Heart right ventricle (tissue), 16 donors: Measurements from ENCODE around the gene MTCL1. TPM values are rescaled to one million over a fixed set of nuclear protein-coding genes. Genes with fewer than 3 reads are reported as not detected.
"Not testable (repeated sequence)": the region's sequence is repeated elsewhere in the genome, so short reads cannot be mapped to it uniquely, and the experiment has no call there.

Experiments used
- ATAC-seq, 8 donors: fragments of 200-7000 bp; cut with Tn5 transposase; one replicate each; pipeline ENCODE4 v1.9.1; 2020; ENCODE audit warnings: mild to moderate bottlenecking in 8 of 8, moderate library complexity in 8 of 8, moderate number of reproducible peaks in 1 of 8
- DNase-seq, 2 donors: peaks; one replicate each; pipeline ENCODE4 v3.0.0-alpha.2; 2020
- H3K27ac ChIP-seq, 10 donors: fragments of 200-600 bp; sonication (generic) in 2 of 10; one replicate each; pipeline versions ENCODE4 v1.5.0 to v1.8.0; 2020 to 2022; ENCODE audit warnings: mild to moderate bottlenecking in 3 of 10
- H3K27me3 ChIP-seq, 7 donors: fragments of 200-600 bp; one replicate each; pipeline ENCODE4 v1.8.0; 2021 to 2022; ENCODE audit warnings: mild to moderate bottlenecking in 2 of 7
- H3K36me3 ChIP-seq, 9 donors: fragments of 200-600 bp; sonication (generic) in 1 of 9; one replicate each; pipeline versions ENCODE4 v1.5.0 to v1.8.0; 2020 to 2022; ENCODE audit warnings: mild to moderate bottlenecking in 2 of 9
- H3K4me1 ChIP-seq, 9 donors: fragments of 200-600 bp; sonication (generic) in 1 of 9; one replicate each; pipeline versions ENCODE4 v1.5.0 to v1.8.0; 2020 to 2022; ENCODE audit warnings: mild to moderate bottlenecking in 4 of 9
- H3K4me3 ChIP-seq, 10 donors: fragments of 200-600 bp; sonication (generic) in 2 of 10; one replicate each; pipeline versions ENCODE4 v1.5.0 to v1.8.0; 2020 to 2022; ENCODE audit warnings: mild to moderate bottlenecking in 7 of 10, moderate library complexity in 2 of 10
- H3K9me3 ChIP-seq, 11 donors: fragments of 200-600 bp in 10 of 11; sonication (generic) in 2 of 11; one replicate each; pipeline versions ENCODE4 v1.5.0 to v1.8.0; 2013 to 2022; ENCODE audit warnings: mild to moderate bottlenecking in 2 of 11, control low read depth in 1 of 11, moderate library complexity in 1 of 11
- WGBS, 2 donors: extraction: QIAGEN DNeasy Blood & Tissue Kit; methylation state at CpG; one replicate each; pipeline ENCODE4 v1.1.7; 2013; ENCODE audit warnings: inconsistent platforms in 1 of 2; 5-methylcytosine and 5-hydroxymethylcytosine counted together
- intact Hi-C, 10 donors: fragments of 100-400 bp; cut with DNase I; formaldehyde crosslinking; loops; one replicate each; pipeline versions ENCODE4 v1.11.1 to v1.14.2; 2022
- polyA plus RNA-seq, 2 donors: library from polyadenylated mRNA; stranded (reverse); fragments of 200-250 nt; gene quantifications; one replicate each; pipeline ENCODE4 v1.2.3, GENCODE V29; 2013
- total RNA-seq, 10 donors: library from RNA; stranded (reverse); fragmentation: NEBNext Ultra II Directional in 3 of 10; extraction: Animal tissue kit (Norgen Biotek cat#: 25700) in 3 of 10; gene quantifications; one replicate each; pipeline versions ENCODE4 v1.2.1 to v1.2.4, GENCODE V29; 2021 to 2023
- TF ChIP-seq, protein P1 (sequence below), 9 donors: fragments of 200-600 bp; sonication (generic) in 2 of 9; IDR thresholded peaks; one replicate each; pipeline versions ENCODE4 v1.5.0 to v1.8.0; 2021 to 2022; ENCODE audit warnings: antibody characterized with exemption in 9 of 9, mild to moderate bottlenecking in 5 of 9, moderate library complexity in 1 of 9
- donor health status: Arrhythmogenic right ventricular cardiomyopathy.
- donor health status: ischemic (EF 13 %, LVEDD 7.1; RV severe dilation, severe dysfunction).
- donor health status: healthy with polysubstance abuse.
- donor health status: DM: no; HTN: yes; CAD: no.
- donor health status: DM: no; HTN: no; CAD: no.
- donor health status: ischemic (EF 25% LVEDD 6.9; RV normal size, moderate dysfunction).
- donor health status: ischemic (EF 25% LVEDD 5.7; RV mildly dilated, moderate dysfunction).
- donor health status: healthy.
- donor health status: DM: yes; HTN: yes; CAD: no.
- donor health status: Ischemic cardiomyopathy.
- donor health status: ischemic (EF 35%, LVEDD 5.7; RV mildly dilated, moderate dysfunction).
- donor health status: nonischemic (EF 11% LVEDD 7.7; RV severe dilation, severe dysfunction).
- donor health status: DM: yes; HTN: yes; CAD: no.
- donor health status: PGD.
- donor health status: ischemic (EF 29% LVEDD 5.4; RV normal size, mild dysfunction).
- donor health status: nonischemic (EF 23%, LVEDD 6.1; RV moderate dilation, normal function).

MTCL1 gene
- total and polyA plus RNA-seq, 12 donors = 1.9 to 17.2 (median 8.8) TPM

GRCh38 chr18:8756571-8756970 lies 51.2 kb downstream of the MTCL1 start:
- intact Hi-C loops = no loop called here
- Histone ChIP-seq H3K4me3 (no peak overlapping the region), H3K36me3 (no peaks in the 10 kb centered on the region), H3K9me3 (peaks cover 0 to 6% (median 0%) of the 10 kb centered on the region in 11 donors), H3K4me1 (peaks cover 0 to 5% (median 0%) of the 10 kb centered on the region in 9 donors), H3K27me3 (no peaks in the 10 kb centered on the region), H3K27ac (no peak overlapping the region)
- DNase-seq = no peak
- 82 to 88% methylated on average over 2 of the region's 2 CpGs for WGBS, 2 donors
- ATAC-seq = no peak
- TF ChIP-seq, protein P1, sequence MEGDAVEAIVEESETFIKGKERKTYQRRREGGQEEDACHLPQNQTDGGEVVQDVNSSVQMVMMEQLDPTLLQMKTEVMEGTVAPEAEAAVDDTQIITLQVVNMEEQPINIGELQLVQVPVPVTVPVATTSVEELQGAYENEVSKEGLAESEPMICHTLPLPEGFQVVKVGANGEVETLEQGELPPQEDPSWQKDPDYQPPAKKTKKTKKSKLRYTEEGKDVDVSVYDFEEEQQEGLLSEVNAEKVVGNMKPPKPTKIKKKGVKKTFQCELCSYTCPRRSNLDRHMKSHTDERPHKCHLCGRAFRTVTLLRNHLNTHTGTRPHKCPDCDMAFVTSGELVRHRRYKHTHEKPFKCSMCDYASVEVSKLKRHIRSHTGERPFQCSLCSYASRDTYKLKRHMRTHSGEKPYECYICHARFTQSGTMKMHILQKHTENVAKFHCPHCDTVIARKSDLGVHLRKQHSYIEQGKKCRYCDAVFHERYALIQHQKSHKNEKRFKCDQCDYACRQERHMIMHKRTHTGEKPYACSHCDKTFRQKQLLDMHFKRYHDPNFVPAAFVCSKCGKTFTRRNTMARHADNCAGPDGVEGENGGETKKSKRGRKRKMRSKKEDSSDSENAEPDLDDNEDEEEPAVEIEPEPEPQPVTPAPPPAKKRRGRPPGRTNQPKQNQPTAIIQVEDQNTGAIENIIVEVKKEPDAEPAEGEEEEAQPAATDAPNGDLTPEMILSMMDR (IDR thresholded peaks at IDR 0.05) = no peak

GRCh38 chr18:8757396-8757997 lies 52.1 kb downstream of the MTCL1 start:
- intact Hi-C loops = no loop called here
- DNase-seq (no peak), ATAC-seq (no peak)
- peaks cover 0 to 7% (median 0%) of the 10 kb centered on the region in 11 donors for H3K9me3 ChIP-seq
- no peaks in the 10 kb centered on the region for H3K27me3 ChIP-seq
- peaks cover 0 to 5% (median 0%) of the 10 kb centered on the region in 9 donors for H3K4me1 ChIP-seq
- TF ChIP-seq, protein P1 (IDR thresholded peaks at IDR 0.05) = no peak
- 73 to 77% methylated on average over 7 of the region's 7 CpGs for WGBS, 2 donors
- no peak overlapping the region for H3K27ac ChIP-seq
- H3K36me3 ChIP-seq = no peaks in the 10 kb centered on the region
- H3K4me3 ChIP-seq = no peak overlapping the region

- ATAC-seq (no peak), DNase-seq (no peak)
- WGBS, 2 donors = 93 to 95% methylated on average over 4 of the region's 4 CpGs
Measured at GRCh38 chr18:8758466-8758865, 53.1 kb downstream of the MTCL1 start.

DNA sequence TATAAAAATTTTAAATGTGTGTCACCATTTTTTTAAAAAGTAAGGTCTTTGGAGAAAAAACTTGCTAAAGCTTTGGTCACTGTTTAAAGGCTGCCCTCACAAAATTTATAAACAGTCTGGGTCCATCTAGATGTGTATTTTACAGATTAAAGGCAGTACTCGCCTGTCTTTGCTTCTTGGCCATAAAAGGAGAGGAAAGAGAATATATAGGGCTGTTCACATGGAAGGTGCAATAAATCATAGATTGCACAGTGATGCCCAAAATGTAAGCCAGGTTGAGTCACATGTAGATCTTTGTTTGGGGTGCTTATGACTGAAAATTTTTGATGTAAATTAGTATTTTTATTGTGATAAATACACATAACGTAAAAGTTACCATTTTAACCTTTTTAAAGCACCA lies 55.6 kb downstream of the MTCL1 start:
- H3K36me3 ChIP-seq = no peaks in the 10 kb centered on the region
- ATAC-seq (no peak), DNase-seq (no peak)
- no peak overlapping the region for H3K27ac ChIP-seq
- H3K4me1 ChIP-seq = peaks cover 0 to 3% (median 0%) of the 10 kb centered on the region in 9 donors
- intact Hi-C loops = no loop called here
- 95 to 98% methylated on average over 2 of the region's 2 CpGs for WGBS, 2 donors
- H3K9me3 ChIP-seq = peaks cover 0 to 7% (median 0%) of the 10 kb centered on the region in 11 donors
- TF ChIP-seq, protein P1 (IDR thresholded peaks at IDR 0.05) = no peak
- H3K4me3 ChIP-seq = no peak overlapping the region
- no peaks in the 10 kb centered on the region for H3K27me3 ChIP-seq

More at GRCh38 chr18:8758466-8758865, 53.1 kb downstream of the MTCL1 start:
- Histone ChIP-seq H3K4me3 (no peak overlapping the region), H3K27ac (no peak overlapping the region), H3K9me3 (peaks cover 0 to 7% (median 0%) of the 10 kb centered on the region in 11 donors), H3K27me3 (no peaks in the 10 kb centered on the region), H3K36me3 (no peaks in the 10 kb centered on the region), H3K4me1 (peaks cover 0 to 5% (median 0%) of the 10 kb centered on the region in 9 donors)
- intact Hi-C loops = no loop called here
- TF ChIP-seq, protein P1 (IDR thresholded peaks at IDR 0.05) = no peak

GRCh38 chr18:8761535-8761934 lies 56.2 kb downstream of the MTCL1 start:
- H3K27ac ChIP-seq, H3K27me3 ChIP-seq, intact Hi-C loops, H3K4me3 ChIP-seq, H3K9me3 ChIP-seq, ATAC-seq, DNase-seq, H3K4me1 ChIP-seq, H3K36me3 ChIP-seq: not testable (repeated sequence)
- WGBS, 2 donors = 87 to 93% methylated on average over 3 of the region's 3 CpGs
